ENCODE data around the gene ZBED4. TPM values are rescaled to one million over a fixed set of nuclear protein-coding genes. Genes with fewer than 3 reads are reported as not detected.

The ZBED4 gene
- total and polyA plus RNA-seq, 2 of the 13 experiments (the other 11 are each of a cell fraction or from before 2014, with no cell fraction given) = 5.4 to 9.6 TPM

- H3K36me3 ChIP-seq (replicated peaks in 1 of 2; ENCODE audit: control insufficient read depth in 1 of 2, insufficient read depth in 2 of 2, low read length in 2 of 2) = peaks cover 12 to 37% of the 10 kb centered on the region in 2 experiments; a peak in 4 of 5 replicates
- WGBS (ENCODE audit: low lambda C conversion rate) = 94% methylated on average over 10 of the region's 18 CpGs
- intact Hi-C loops (cut with micrococcal nuclease; ENCODE audit: unreplicated experiment) (no loop called here), in situ Hi-C loops (cut with HindIII; ENCODE audit: extremely low pct_ligation_motif_present, low pct_unique_long_range_greater_than_20kb) (no loop called here)
- ChIA-PET POLR2A (no interaction called here), CTCF (ENCODE audit: low intra/inter-chr PET ratio, low total read pairs) (no interaction called here)
- no peak for FAIRE-seq
- H3K9me3 ChIP-seq (ENCODE audit: low read length) = no peaks in the 10 kb centered on the region
- no peak for TF ChIP-seq NFATC3 (CRISPR knock-in tag; IDR thresholded peaks at IDR 0.05)
- no peak for TF ChIP-seq ZNF780A (CRISPR knock-in tag; IDR thresholded peaks at IDR 0.05)
- TF ChIP-seq, protein P1, sequence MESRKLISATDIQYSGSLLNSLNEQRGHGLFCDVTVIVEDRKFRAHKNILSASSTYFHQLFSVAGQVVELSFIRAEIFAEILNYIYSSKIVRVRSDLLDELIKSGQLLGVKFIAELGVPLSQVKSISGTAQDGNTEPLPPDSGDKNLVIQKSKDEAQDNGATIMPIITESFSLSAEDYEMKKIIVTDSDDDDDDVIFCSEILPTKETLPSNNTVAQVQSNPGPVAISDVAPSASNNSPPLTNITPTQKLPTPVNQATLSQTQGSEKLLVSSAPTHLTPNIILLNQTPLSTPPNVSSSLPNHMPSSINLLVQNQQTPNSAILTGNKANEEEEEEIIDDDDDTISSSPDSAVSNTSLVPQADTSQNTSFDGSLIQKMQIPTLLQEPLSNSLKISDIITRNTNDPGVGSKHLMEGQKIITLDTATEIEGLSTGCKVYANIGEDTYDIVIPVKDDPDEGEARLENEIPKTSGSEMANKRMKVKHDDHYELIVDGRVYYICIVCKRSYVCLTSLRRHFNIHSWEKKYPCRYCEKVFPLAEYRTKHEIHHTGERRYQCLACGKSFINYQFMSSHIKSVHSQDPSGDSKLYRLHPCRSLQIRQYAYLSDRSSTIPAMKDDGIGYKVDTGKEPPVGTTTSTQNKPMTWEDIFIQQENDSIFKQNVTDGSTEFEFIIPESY (CRISPR knock-in tag; IDR thresholded peaks at IDR 0.05) = 0 out of 2 replicates have a peak, but pooled peaks have one; percentile 37
- no peak for TF ChIP-seq MTA3 (CRISPR knock-in tag; IDR thresholded peaks at IDR 0.05)
- TF ChIP-seq HCFC1 (IDR thresholded peaks at IDR 0.05; ENCODE audit: low read depth, low read length) = no peak
- TF ChIP-seq RBM22 (optimal IDR thresholded peaks at IDR 0.05; ENCODE audit: low read length) = peak; percentile 13
- TF ChIP-seq EP300 (IDR thresholded peaks at IDR 0.05; ENCODE audit: low read depth in 2 of 2, low read length in 2 of 2) = no peak
- no peak for TF ChIP-seq EP300 (CRISPR knock-in tag; IDR thresholded peaks at IDR 0.05; ENCODE audit: borderline replicate concordance)
- no peak for TF ChIP-seq GABPB1 (CRISPR knock-in tag; IDR thresholded peaks at IDR 0.05)
- no peak for TF ChIP-seq TSC22D2 (CRISPR knock-in tag; IDR thresholded peaks at IDR 0.05; ENCODE audit: borderline replicate concordance)
- no peak for TF ChIP-seq GPN1 (CRISPR knock-in tag; IDR thresholded peaks at IDR 0.05; ENCODE audit: borderline replicate concordance)
- H3K4me1 ChIP-seq (ENCODE audit: insufficient read depth, low read length) = peaks cover 7% of the 10 kb centered on the region; the same call in 1 of the 2 replicates
- no peak overlapping the region for H2AFZ ChIP-seq (ENCODE audit: low read length)
- peaks cover 91% of the 10 kb centered on the region for H3K79me2 ChIP-seq (ENCODE audit: insufficient read depth, low read length)
- H4K20me1 ChIP-seq (ENCODE audit: insufficient read depth, low read length) = peaks cover 68% of the 10 kb centered on the region
- no peak overlapping the region for H3K4me3 ChIP-seq (replicated peaks in 1 of 3; ENCODE audit: insufficient read depth in 1 of 3, low read depth in 2 of 3, low read length in 3 of 3)
- H3K27me3 ChIP-seq (ENCODE audit: control insufficient read depth in 1 of 2, insufficient read depth in 2 of 2, low read length in 2 of 2) = no peaks in the 10 kb centered on the region
- H3K27ac ChIP-seq (ENCODE audit: extremely low read length, insufficient read depth, low read length) = no peak overlapping the region
- no peak overlapping the region for H3K4me2 ChIP-seq (ENCODE audit: low read depth, low read length)
- ATAC-seq = no peak
- DNase-seq (ENCODE audit: low spot score) = no peak
- no peak overlapping the region for H3K9ac ChIP-seq (ENCODE audit: insufficient read depth, low read depth, low read length)
- no TSS peak for BruUV-seq (replicated peaks)
Observed at GRCh38 chr22:49811020-49811791, 42.4 kb upstream of the ZBED4 start.

Data from HepG2 (cell line).